Peyer's patch (tissue), 4 donors: Measurements from ENCODE around the gene ARL4A.
A peak's percentile ranks its signal among the peaks of the same experiment; 100 is the strongest.

ENCODE experiments used
- CTCF ChIP-seq, 6 experiments: fragments of 450-650 bp in 4 of 6; fragments of 200-600 bp in 2 of 6; sonication (generic) in 1 of 6; IDR thresholded peaks; one replicate each; pipeline ENCODE4 v1.5.1; 2017 to 2019; ENCODE audit warnings: antibody characterized with exemption in 6 of 6, mild to moderate bottlenecking in 3 of 6, moderate library complexity in 1 of 6
- POLR2A ChIP-seq, 2 donors: fragments of 450-650 bp; IDR thresholded peaks; one replicate each; pipeline ENCODE4 v1.5.1; 2017; ENCODE audit warnings: antibody characterized with exemption in 2 of 2, mild to moderate bottlenecking in 2 of 2, moderate library complexity in 2 of 2

GRCh38 chr7:12712236-12712635, 24.8 kb downstream of the ARL4A start:
- TF ChIP-seq POLR2A (IDR thresholded peaks at IDR 0.05) (peak in 1 of 2 donors; percentile 28), CTCF (IDR thresholded peaks at IDR 0.05) (no peak)
